ENCODE results near the gene ARIH2.

The ARIH2 gene

DNA sequence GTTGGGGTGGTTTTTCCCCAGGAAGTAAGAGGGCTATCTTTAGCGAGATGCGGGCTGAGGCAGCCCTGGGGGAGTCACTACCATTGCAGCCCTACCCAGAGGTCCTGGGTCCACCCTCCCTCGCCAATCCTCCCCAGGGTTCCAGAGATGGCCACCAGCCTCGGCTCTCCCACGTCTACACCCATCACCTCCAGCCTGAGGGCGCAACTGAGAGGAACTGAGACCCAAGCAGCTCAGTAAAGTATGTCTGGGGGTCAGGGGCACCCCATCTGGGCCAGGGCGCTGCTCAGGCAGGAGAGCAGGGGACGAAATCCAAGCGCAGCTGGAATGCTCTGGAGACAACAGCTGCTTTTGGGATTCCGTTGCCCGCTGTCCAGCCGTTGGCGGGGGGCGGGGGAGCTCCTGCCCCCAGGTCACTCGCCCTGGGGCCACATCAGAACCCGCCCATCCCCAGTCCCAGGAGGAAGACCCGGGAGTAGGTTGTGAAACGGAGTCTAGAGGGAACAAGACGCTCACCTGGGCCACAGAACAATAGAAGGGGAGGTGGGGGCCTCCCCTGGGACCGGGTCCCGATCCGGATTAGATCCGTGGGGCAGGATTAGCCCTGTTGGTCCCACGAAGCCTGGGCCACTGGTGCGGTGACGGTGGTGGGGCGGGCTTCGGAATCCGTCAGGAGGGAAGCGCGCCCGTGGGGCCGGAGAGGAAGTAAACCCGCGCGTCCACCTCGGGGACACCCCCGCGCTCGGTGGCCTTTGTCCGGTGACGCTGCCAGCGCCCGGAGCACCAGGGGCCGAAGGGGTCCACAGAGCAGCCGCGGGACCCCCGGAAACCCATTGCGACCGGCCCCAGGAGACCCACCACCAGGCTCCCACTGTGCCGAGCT lies 101.9 kb downstream of the ARIH2 start:
- DNase-seq (ENCODE audit: low read depth) = peak; percentile 18

DNA sequence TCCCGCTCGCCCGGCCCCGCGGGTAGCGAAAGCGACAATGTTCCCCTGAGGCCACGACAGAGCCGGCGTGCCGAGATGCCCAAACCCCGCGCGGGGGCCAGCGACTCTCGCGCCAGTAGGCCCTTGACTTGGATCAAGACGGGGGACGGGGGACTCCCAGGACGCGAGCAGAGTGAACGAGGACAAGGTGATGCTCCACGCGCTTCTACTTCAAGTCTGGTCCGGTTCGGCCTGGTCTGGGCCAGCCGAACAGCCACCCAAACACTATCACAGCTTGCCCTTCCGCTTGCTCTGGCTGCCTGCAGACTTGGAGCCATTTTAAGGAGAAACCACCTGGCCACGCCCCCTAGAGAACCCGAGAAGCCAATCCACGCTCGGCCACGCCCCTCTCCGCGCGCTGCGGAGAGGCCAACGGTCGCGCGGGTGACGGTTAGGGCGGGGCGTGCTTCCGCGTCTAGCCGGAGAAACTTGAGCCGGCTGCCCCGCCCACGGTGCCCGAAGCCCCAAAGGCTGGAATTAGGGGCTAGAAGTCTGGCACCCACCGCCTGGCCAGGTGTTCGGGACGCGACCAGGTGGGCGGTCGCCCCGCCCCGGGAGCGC lies 102.7 kb downstream of the ARIH2 start:
- peak; percentile 98 for DNase-seq (ENCODE audit: low read depth)

DNA sequence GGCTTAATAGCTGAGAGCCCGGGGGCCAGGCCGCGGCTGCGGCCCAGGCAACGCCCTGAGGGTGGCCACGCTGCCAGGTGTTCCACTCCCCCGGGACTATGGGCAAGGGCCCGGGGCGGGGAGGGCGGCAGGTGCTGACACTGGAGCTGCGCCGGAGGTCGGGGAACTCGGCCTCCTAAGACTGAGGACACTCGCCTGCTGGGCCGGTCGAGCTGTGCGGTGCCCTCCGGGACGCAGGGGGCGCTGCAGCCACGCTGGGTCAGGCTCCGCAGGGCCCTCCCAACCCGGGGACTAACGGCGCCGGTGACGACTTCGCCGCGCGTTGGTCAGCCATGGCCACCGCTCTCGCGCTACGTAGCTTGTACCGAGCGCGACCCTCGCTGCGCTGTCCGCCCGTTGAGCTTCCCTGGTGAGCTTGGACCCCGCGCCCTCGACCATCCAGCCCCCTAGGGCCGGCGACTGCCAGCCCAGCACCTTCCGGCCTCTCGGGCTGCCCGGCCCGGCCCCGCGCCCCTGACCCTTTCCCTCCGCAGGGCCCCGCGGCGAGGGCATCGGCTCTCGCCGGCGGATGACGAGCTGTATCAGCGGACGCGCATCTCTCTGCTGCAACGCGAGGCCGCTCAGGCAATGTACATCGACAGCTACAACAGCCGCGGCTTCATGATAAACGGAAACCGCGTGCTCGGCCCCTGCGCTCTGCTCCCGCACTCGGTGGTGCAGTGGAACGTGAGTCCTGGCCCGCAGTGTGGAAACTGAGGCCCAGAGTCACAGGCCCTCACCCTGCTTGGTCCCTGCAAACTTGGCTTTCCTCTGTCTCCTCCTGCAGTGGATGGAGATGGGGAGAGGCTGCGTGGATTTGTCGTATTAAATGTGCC lies 103.4 kb downstream of the ARIH2 start, which contains the start of gene NDUFAF3:
TSS of gene NDUFAF3 (plus strand) at position 309 of the 875 bp plus-strand sequence. CDS start at position 333, 24 bp downstream.
- DNase-seq (ENCODE audit: low read depth) = peak; percentile 88

DNA sequence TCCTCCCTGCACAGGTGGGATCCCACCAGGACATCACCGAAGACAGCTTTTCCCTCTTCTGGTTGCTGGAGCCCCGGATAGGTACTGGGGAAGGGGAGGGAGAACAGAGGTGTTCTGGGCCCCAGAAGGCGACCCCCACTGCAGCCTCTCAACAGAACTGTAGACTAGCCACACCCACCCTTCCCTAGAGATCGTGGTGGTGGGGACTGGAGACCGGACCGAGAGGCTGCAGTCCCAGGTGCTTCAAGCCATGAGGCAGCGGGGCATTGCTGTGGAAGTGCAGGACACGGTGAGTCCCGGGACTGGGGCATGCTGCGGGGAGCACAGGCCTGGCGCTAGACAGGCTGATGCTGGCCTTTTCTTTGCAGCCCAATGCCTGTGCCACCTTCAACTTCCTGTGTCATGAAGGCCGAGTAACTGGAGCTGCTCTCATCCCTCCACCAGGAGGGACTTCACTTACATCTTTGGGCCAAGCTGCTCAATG lies 104.1 kb downstream of the ARIH2 start:
- no peak for DNase-seq (ENCODE audit: low read depth)

DNA sequence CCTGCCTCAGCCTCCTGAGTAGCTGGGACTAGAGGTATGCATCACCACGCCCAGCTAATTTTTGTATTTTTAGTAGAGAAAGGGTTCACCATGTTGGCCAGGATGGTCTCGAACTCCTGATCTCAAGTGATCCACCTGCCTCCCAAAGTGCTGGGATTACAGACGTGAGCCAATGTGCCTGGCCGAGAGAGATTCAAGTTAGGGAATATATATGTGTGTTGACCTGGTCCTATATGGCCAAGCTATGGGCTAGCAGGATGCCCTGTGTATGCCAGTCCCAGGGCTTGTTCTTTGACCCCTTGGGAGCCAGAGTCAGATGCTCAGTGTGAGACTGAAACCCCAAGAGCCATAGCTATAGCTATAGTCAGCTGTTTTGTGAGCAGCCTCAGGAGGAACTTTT lies 105.1 kb downstream of the ARIH2 start:
- DNase-seq (ENCODE audit: low read depth) = no peak

DNA sequence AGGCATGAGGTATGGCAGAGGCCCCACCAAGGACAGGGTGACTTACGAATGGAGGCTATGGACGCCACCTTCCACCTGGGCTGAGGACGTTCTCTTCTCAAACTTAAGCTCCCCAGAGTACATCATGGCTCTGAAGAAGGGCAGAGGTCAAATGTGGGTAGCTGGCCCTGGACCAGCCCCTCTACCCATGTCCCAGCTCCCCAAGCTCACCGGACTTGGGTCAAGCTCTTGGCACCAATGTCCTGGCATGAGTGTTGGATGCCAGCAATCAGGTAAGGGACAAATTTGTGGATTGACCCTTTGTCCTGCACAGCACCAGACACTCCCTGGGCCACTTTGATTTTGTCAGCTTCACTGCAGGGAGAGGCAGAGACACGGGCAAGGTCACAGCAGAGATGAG lies 105.8 kb downstream of the ARIH2 start:
- DNase-seq (ENCODE audit: low read depth) = no peak

DNA sequence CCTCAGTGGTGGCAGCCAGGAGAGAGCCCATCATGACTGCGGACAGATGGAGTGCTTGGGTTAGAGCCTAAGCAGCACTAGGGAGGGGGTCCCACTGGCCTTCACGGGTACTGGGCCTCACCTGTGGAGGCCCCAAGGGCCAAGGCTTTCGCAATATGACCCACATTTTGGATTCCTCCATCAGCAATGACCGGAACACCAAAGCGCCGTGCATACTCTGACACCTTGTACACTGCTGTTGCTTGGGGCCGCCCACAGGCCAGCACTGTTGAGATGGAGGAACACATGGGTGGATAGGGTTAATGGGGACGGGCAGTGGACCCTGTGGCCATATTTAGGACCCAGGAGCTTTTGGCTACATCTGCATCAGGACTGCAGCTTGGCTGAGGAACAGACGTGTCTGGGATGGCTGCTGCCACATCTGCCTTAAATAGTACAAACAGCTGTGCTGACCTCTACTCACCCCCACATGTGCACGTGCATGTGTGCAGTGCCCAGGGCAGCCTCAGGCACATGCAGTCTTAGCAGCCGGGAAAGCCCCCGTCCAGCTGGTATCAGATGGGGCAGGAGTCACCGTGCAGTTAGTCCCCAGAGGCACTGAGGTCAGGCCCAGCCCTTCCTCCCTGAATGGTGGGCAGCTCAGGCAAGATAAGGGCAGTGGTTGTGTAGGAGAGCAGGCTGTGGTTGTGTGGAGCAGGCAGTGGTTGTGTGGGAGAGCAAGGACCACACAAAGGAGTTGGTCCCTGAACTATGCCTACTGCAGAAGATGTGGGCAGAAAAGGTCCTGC lies 106.6 kb downstream of the ARIH2 start:
- no peak for DNase-seq (ENCODE audit: low read depth)

DNA sequence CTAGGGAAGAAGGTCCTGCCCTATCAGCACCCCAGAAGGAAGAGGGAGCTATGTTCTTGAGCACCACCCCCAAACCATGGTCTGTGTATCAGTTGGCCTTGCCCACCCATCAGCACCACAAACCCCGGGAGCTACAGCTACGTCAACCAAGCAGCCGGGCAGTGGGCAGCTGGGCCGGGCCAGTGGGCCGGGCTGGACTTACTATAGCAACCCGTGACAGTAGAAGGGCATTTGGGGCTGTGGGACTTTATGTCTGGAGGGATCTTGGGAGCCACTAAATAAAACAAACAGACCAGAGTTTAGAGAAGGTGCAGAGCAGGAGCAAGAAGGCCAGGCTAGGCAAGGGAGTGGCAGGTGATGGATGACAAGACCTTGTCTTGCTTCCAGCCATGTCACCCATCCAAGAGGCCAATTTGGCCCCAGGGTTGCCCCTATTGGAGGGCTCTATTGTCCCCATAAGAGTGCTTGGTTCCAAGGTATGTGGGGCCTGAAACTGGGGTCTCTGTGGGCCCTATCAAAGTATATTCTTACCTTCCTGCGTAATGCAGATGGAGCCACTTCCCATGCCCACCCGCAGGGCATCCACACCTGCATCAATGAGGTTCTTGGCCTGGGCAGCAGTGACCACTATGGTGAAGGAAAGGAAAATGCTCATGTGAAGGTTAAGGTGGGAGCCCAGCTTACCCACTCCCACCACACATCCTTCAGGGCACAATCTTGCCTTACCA lies 107.3 kb downstream of the ARIH2 start:
- DNase-seq (ENCODE audit: low read depth) = no peak

DNA sequence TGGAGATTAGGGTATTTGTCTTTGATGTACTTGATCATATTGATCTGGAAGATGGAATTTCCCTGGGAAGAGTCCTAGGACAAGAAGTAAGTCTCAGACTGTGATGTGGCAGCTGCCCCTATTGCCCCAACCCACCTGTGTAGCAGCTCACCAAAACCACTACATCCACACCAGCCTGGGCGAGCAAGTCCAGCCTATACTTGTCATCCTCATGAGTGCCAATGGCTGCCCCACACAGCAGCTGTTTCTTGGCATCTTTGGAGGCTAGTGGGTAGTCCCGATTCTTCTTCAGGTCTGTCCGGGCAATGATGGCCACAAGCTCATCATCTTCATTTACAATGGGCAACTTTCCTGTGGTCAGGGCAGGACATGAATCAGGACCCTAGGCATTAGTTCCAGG lies 107.9 kb downstream of the ARIH2 start:
- no peak for DNase-seq (ENCODE audit: low read depth)

DNA sequence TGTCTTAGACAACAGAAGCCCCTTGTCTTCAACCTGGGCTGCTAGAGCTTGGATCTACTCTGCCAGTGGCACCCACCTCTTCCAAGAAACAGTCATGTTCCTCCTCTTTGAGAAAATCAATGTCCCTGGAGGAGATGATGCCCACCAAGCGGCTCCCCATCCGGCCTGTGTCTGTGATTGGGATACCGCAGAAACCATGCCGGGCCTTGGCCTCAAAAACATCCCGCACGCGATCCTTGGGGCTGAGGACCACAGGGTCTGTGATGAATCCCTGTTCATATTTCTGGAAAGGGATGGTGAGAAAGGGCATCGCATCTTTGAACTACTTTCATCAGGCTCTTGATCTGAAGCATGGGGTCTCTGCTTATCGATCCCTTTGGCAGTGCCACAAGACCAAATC lies 109.0 kb downstream of the ARIH2 start:
- DNase-seq (ENCODE audit: low read depth) = no peak

DNA sequence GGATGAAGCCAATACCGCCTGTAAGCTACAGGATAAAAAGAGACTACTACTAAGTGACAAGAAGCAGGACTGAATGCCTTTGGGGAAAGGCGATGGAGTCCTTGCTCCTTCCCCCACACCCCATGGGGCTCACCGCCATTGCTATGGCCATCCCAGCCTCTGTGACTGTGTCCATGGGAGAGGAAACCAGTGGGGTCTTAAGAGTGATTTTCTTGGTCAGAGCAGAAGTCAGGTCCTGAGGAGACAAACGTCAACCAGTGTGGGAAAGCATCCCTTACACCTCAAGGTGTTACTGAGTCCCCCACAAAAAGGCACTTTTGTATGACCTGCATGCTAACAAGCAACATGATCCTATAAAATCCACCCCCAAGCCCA lies 109.6 kb downstream of the ARIH2 start:
- DNase-seq (ENCODE audit: low read depth) = no peak

DNA sequence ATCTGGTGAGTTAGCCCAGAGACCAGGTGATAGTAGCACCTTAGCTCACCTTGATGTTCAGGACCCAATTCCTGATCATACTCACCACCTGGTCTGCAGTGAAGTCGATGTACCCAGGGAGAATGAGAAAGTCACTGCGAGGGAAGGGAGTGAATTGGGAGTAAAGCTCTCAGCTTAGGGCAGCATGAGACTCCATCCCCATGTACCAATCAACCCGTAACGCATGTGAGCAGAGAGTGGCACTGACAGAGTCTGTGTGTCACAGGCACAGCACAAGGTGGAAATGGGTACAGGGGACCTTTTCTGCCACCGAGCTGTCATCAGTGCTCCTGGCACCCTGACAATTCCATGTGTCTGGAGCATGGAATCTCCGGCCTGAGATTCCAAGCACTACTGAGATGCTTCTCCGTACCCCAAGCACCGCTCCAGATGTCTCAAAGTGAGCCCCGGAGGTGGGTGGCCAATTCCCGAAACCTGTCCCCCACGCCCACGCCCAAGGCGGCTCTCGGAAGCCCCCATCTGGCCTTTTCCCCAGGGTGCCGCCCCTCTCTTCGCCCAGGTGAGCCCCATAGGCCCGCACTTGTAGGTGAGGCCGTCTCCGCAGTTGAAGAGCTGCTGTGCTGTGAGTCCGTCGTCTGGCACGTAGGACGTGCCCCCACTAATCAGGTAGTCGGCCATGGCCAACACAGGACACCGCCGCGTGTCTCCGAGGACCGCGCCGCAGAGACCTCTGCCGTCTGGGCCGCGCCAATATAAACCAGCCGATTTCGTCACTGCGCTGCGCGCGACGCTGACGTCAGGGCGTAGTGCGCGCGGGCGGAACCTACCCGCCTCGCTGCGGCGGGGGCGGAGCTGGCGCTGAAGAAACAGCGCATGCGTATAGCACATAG lies 110.3 kb downstream of the ARIH2 start, which contains the start of gene IMPDH2:
TSS of gene IMPDH2 (minus strand) at position 726 of the 890 bp plus-strand sequence. CDS start at position 678, 48 bp downstream.
- DNase-seq (ENCODE audit: low read depth) = peak; percentile 87

DNA sequence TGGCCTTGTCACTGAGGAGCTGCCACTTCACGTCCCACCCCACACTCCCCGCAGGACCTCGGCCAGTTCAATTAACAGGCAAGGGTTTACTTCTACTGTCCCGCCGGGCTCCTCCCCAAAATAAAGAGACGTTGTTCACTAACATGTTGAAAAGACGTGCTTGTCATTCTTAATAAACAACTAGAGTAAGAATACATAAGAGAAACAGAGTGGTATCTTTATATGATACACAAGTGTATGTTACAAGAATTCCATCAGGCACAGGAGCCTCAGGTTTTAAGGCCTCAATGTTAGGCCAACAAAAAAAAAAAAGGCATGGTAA lies 110.9 kb downstream of the ARIH2 start:
- no peak for DNase-seq (ENCODE audit: low read depth)

DNA sequence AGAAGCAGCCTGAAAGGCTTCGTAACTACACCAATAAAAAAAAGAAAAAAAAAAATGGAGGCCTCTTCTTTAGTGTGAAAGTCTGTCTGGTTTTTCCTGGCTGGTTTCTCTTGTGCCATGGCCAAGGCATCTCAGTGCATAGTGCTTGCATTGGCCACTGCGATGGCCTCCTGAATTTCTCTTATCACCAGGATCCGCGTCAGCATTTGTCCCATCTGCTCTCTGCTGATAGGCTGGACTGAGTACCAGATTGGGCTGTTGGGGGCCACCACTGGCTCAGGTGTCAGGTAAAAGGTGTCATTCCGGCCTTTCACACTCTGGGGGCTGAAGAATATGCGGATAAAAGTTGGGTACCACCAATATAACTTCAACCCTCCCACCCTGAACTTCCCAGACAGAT lies 111.7 kb downstream of the ARIH2 start:
- no peak for DNase-seq (ENCODE audit: low read depth)

DNA sequence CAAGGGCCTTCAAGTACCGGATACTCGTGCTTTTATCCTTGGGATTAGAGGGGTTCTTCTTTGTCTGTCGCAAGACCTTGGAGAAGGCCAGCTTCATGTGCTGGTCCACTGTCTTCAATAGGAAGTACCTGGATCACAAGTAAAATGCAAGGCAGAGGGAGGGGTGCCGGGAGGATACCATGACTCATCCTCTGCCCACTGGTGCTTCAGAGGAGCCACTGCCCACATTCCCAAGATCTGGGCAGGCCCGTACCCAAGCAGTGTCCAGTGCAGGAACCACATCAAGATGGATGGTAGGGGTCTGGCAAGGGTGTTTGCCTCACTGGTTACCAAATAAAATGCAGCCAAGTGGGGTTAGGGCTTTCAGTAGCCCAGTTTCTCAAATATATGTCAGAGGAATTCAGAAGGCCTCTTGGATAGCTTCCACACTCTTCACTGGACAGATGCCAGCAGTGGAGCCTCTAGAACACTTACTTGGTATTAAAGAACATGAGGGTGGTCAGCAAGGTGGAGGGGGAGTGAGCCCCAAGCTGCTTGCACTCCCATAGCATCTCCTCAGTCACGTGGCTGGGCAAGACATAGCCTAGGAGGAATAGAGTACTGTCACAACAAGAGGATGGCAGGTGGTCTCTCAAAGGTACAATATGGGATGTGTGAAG lies 114.1 kb downstream of the ARIH2 start:
- DNase-seq (ENCODE audit: low read depth) = no peak

DNA sequence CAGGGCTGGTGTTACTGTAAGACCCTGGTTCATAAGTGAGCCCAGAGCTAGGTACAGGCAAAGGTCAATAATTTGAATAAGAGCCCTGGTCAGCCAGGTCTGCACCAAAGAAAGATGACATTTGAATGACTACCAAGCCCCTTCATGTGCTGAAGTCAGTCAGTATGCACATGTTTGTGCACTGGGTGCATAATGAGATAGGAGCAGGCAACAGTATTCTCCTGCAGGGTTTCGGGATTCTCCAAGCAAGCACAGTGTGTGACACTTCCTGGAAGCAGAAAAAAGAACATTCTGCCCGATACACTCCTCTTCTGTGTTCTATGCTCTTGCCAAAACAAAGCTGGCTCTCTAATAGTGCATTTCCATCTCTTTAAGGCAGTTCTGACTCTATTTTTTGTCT lies 116.0 kb downstream of the ARIH2 start:
- DNase-seq (ENCODE audit: low read depth) = no peak

DNA sequence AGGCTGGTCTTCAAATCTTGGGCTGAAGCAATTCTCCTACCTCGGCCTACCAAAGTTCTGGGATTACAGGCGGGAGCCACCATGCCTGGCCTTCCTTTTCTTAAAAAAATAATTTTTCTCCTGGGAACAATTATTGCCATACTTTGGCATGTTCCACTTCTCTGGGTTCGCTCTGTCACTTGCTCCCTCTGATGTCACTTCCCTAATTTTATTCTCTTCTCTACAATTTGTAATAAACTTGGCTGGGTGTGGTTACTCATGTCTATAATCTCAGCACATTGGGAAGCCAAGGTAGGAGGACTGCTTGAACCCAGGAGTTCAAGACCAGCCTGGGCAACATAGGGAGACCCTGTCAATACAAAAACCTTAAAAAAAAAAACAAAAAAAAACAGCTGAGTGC lies 116.6 kb downstream of the ARIH2 start:
- no peak for DNase-seq (ENCODE audit: low read depth)

Measured in stimulated activated CD8-positive, alpha-beta memory T cell treated with anti-CD3 and anti-CD28 coated beads, Interleukin-4, amount 100 ng/mL, for 24 hours (primary cell).